ENCODE measurements around the gene RACK1. TPM values are rescaled to one million over a fixed set of nuclear protein-coding genes. Genes with fewer than 3 reads are reported as not detected.
"Not testable (repeated sequence)": the region's sequence is repeated elsewhere in the genome, so short reads cannot be mapped to it uniquely, and the experiment has no call there.

Gene RACK1
- total RNA-seq, 2 experiments from 2014 or later = 2,077 to 5,614 TPM

DNA sequence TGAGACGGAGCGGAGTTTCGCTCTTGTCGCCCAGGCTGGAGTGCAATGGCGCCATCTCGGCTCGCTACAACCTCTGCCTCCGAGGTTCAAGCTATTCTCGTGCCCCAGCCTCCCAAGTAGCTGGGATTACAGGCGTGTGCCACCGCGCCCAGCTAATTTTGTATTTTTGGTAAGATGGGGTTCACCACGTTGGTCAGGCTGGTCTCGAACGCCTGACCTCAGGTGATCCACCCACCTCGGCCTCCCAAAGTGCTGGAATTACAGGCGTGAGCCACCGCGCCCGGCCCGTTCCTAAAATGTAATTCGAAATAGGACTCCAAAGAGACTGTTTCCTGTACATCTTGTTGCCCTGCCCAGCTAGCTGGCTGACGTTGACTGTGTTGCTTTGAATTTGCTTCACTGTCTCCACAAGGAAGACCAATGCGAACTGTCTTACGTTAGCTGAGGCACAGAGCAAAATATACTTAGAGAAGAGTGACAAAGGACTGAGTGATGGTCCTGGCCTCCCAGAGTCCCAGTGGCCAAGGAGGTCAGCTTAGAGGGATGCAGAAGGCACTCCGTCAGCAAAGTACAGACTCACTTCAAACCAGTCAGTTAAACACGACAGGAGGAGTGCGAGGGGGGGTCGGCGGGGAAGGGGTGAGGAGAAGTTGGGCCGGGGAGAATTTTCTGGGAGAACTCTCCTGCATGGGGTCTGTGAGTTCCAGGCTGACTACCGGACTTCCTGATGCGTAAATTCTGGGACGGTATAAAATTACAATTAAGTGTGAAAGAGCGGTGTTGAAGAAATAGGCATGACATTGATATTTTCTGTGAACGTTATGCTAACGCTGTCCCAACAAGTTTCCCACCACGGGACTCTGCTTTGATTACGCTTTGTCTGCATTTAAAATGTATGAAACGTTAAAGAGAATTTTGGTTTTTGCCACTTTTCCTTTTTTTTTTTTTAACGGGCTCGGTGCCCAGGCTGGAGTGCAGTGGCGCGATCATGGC lies 27.4 kb downstream of the RACK1 start:
- CTCF ChIA-PET (ENCODE audit: unreplicated experiment) = interaction anchor here (1.1 kb wide), 1 partner anchor 44 kb away, joined by 5 read pairs; no protein-coding TSS in a partner anchor
- intact Hi-C loops (cut with micrococcal nuclease; ENCODE audit: unreplicated experiment) = no loop called here

DNA sequence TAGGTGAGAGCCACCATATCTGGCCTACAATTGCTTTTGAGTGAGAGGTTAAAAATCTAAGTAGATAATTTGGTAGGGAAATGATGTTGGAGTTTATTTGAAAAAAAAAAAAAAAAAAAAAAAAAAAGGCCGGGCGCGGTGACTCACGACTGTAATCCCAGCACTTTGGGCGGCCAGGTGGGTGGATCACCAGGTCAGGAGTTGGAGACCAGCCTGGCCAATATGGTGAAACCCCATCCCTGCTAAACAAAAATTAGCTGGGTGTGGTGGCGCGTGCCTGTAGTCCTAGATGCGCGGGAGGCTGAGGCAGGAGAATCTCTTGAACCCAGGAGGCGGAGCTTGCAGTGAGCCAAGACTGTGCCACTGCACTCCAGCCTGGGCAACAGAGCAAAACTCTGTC lies 29.5 kb downstream of the RACK1 start:
- H3K4me1 ChIP-seq (ENCODE audit: insufficient read depth, low read length, poor library complexity, severe bottlenecking) = peaks cover 15% of the 10 kb centered on the region
- CTCF ChIA-PET (ENCODE audit: unreplicated experiment); H4K20me1 ChIP-seq (ENCODE audit: insufficient read depth, low read length); H3K9me3 ChIP-seq (ENCODE audit: low read length); H3K9me2 ChIP-seq (ENCODE audit: insufficient read depth, low read length); DNase-seq (ENCODE audit: low spot score); H3K4me3 ChIP-seq (ENCODE audit: low read depth, low read length, poor library complexity, severe bottlenecking); BruUV-seq (replicated peaks); H3K4me2 ChIP-seq (ENCODE audit: low read length); H3K27ac ChIP-seq (ENCODE audit: low read depth, low read length, poor library complexity, severe bottlenecking); H2AFZ ChIP-seq (ENCODE audit: low read length); H3K36me3 ChIP-seq (ENCODE audit: insufficient read depth, low read length); intact Hi-C loops (cut with micrococcal nuclease; ENCODE audit: unreplicated experiment); H3K79me2 ChIP-seq (ENCODE audit: insufficient read depth, low read depth, low read length): not testable (repeated sequence)
- POLR2A ChIA-PET = interaction anchor here (0.6 to 1.1 kb wide), 3 partner anchors 21 to 1095 kb away, joined by 3 to 6 read pairs (median 3); no protein-coding TSS in a partner anchor

More for the DNA sequence above, 27.4 kb downstream of the RACK1 start:
- no TSS peak for BruUV-seq (replicated peaks)
- peak overlapping the region; percentile 75 for H3K4me3 ChIP-seq (ENCODE audit: low read depth, low read length, poor library complexity, severe bottlenecking)
- peak overlapping the region; percentile 70 for H3K27ac ChIP-seq (ENCODE audit: low read depth, low read length, poor library complexity, severe bottlenecking)
- no peak for TF ChIP-seq EZH2phosphoT487 (IDR thresholded peaks at IDR 0.05; ENCODE audit: borderline replicate concordance, low read depth, low read length)
- TF ChIP-seq, protein P1, sequence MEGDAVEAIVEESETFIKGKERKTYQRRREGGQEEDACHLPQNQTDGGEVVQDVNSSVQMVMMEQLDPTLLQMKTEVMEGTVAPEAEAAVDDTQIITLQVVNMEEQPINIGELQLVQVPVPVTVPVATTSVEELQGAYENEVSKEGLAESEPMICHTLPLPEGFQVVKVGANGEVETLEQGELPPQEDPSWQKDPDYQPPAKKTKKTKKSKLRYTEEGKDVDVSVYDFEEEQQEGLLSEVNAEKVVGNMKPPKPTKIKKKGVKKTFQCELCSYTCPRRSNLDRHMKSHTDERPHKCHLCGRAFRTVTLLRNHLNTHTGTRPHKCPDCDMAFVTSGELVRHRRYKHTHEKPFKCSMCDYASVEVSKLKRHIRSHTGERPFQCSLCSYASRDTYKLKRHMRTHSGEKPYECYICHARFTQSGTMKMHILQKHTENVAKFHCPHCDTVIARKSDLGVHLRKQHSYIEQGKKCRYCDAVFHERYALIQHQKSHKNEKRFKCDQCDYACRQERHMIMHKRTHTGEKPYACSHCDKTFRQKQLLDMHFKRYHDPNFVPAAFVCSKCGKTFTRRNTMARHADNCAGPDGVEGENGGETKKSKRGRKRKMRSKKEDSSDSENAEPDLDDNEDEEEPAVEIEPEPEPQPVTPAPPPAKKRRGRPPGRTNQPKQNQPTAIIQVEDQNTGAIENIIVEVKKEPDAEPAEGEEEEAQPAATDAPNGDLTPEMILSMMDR (conservative IDR thresholded peaks at IDR 0.05; ENCODE audit: low read length) = no peak
- POLR2A ChIA-PET = interaction anchor here (0.6 to 1.8 kb wide), 4 partner anchors 9 to 409 kb away, joined by 3 to 16 read pairs (median 3); no protein-coding TSS in a partner anchor
- no peaks in the 10 kb centered on the region for H3K9me3 ChIP-seq (ENCODE audit: low read length)
- no peaks in the 10 kb centered on the region for H3K9me2 ChIP-seq (ENCODE audit: insufficient read depth, low read length)
- no peaks in the 10 kb centered on the region for H3K36me3 ChIP-seq (ENCODE audit: insufficient read depth, low read length)
- peak overlapping the region; percentile 91 for H3K4me2 ChIP-seq (ENCODE audit: low read length)
- DNase-seq (ENCODE audit: low spot score) = peak; percentile 55
- no peaks in the 10 kb centered on the region for H3K79me2 ChIP-seq (ENCODE audit: insufficient read depth, low read depth, low read length)
- H2AFZ ChIP-seq (ENCODE audit: low read length) = peak overlapping the region; percentile 95
- no peaks in the 10 kb centered on the region for H4K20me1 ChIP-seq (ENCODE audit: insufficient read depth, low read length)
- H3K4me1 ChIP-seq (ENCODE audit: insufficient read depth, low read length, poor library complexity, severe bottlenecking) = peaks cover 20% of the 10 kb centered on the region

DNA sequence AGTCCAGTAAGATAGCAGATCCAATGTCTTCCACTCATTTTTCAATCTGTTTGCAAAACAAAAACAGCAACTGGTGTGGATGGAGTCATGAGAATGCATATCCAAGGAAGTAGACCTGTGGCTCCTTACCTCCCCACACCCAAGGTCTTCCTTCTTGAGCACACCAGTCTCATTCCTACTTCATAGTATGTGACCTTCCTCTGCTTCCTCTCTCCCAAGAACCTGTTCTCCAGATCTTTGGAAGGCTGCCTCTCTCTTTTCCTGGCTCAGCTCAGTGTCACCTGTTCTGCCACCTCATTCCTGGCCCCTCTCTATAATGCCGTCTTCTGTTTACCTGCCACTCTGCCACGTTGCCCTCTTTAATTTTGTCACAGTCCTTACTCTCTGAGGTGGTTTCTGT lies 30.8 kb downstream of the RACK1 start:
- Histone ChIP-seq H3K9me3 (ENCODE audit: low read length) (no peaks in the 10 kb centered on the region), H3K4me1 (ENCODE audit: insufficient read depth, low read length, poor library complexity, severe bottlenecking) (peaks cover 11% of the 10 kb centered on the region), H3K79me2 (ENCODE audit: insufficient read depth, low read depth, low read length) (no peaks in the 10 kb centered on the region), H3K4me2 (ENCODE audit: low read length) (no peak overlapping the region), H2AFZ (ENCODE audit: low read length) (no peak overlapping the region), H3K9me2 (ENCODE audit: insufficient read depth, low read length) (no peaks in the 10 kb centered on the region), H3K36me3 (ENCODE audit: insufficient read depth, low read length) (no peaks in the 10 kb centered on the region), H3K4me3 (ENCODE audit: low read depth, low read length, poor library complexity, severe bottlenecking) (no peak overlapping the region), H4K20me1 (ENCODE audit: insufficient read depth, low read length) (no peaks in the 10 kb centered on the region), H3K27ac (ENCODE audit: low read depth, low read length, poor library complexity, severe bottlenecking) (no peak overlapping the region)
- no peak for DNase-seq (ENCODE audit: low spot score)
- TF ChIP-seq, protein P1 (conservative IDR thresholded peaks at IDR 0.05; ENCODE audit: low read length) = no peak
- TF ChIP-seq EZH2phosphoT487 (IDR thresholded peaks at IDR 0.05; ENCODE audit: borderline replicate concordance, low read depth, low read length) = no peak
- intact Hi-C loops (cut with micrococcal nuclease; ENCODE audit: unreplicated experiment) = no loop called here
- BruUV-seq (replicated peaks) = no TSS peak
- ChIA-PET CTCF (ENCODE audit: unreplicated experiment) (no interaction called here), POLR2A (interaction anchor here (0.7 to 1.3 kb wide), 4 partner anchors 13 to 26 kb away, joined by 3 to 4 read pairs (median 3); no protein-coding TSS in a partner anchor)
